Activated CD8-positive, alpha-beta memory T cell treated with anti-CD3 and anti-CD28 coated beads for 36 hours (primary cell): ENCODE measurements around the gene MRC2. TPM values are rescaled to one million over a fixed set of nuclear protein-coding genes. Genes with fewer than 3 reads are reported as not detected.
"Not testable (repeated sequence)": the region's sequence is repeated elsewhere in the genome, so short reads cannot be mapped to it uniquely, and the experiment has no call there.

Source experiments
- CTCF ChIA-PET: fragments of 350-600 bp; sonication (Branson Sonifier 250); formaldehyde crosslinking; loops from one replicate; lab custom pipeline; 2021; ENCODE audit warnings: antibody characterized with exemption; lab: Charles Lee
- POLR2A ChIA-PET: fragments of 350-600 bp; sonication (Branson Sonifier 250); formaldehyde crosslinking; loops from one replicate; lab custom pipeline; 2021; ENCODE audit warnings: antibody characterized with exemption; lab: Charles Lee
- total RNA-seq, 2 experiments: library from RNA; stranded (reverse); gene quantifications; one replicate each; pipeline ENCODE4 v1.2.3, GENCODE V29; 2021

The MRC2 gene
- total RNA-seq, 2 experiments from 2014 or later, result 4.5 to 4.7 TPM

DNA sequence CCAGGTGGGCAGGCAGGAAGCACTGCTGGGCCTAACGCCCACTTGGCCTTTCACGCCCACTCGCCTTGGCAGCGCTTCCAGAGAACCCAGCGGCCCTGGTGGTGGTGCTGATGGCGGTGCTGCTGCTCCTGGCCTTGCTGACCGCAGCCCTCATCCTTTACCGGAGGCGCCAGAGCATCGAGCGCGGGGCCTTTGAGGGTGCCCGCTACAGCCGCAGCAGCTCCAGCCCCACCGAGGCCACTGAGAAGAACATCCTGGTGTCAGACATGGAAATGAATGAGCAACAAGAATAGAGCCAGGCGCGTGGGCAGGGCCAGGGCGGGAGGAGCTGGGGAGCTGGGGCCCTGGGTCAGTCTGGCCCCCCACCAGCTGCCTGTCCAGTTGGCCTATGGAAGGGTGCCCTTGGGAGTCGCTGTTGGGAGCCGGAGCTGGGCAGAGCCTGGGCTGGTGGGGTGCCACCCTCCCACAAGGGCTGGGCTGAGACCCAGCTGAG, 64.7 kb downstream of the MRC2 start:
- ChIA-PET CTCF (interaction anchor here (2.0 kb wide), 1 partner anchor 714 kb away, joined by 4 read pairs; no protein-coding TSS in a partner anchor), POLR2A (interaction anchor here (0.6 kb wide), 1 partner anchor 497 kb away, joined by 6 read pairs; no protein-coding TSS in a partner anchor)

DNA sequence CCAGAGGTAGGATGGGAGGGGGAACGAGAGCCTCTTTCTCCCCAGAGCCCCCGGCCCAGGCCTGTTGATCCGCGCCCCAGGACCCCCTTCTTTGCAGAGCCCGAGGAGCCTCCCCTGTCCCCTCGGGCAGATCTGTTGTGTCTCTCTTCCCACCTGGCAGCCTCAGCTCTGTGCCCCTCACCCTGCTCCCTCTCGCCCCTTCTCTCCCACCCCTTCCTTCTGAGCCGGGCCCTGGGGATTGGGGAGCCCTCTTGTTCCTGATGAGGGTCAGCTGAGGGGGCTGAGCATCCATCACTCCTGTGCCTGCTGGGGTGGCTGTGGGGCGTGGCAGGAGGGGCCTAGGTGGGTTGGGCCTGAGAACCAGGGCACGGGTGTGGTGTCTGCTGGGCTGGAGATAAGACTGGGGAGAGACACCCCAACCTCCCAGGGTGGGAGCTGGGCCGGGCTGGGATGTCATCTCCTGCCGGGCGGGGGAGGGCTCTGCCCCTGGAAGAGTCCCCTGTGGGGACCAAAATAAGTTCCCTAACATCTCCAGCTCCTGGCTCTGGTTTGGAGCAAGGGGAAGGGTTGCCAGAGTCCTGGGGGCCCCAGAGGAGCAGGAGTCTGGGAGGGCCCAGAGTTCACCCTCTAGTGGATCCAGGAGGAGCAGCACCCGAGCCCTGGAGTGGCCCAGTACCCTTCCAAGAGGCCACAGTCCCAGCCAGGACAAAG, 65.4 kb downstream of the MRC2 start:
- ChIA-PET POLR2A (interaction anchor here (0.6 kb wide), 1 partner anchor 496 kb away, joined by 6 read pairs; no protein-coding TSS in a partner anchor), CTCF (interaction anchor here (2.0 kb wide), 1 partner anchor 713 kb away, joined by 4 read pairs; no protein-coding TSS in a partner anchor)

DNA sequence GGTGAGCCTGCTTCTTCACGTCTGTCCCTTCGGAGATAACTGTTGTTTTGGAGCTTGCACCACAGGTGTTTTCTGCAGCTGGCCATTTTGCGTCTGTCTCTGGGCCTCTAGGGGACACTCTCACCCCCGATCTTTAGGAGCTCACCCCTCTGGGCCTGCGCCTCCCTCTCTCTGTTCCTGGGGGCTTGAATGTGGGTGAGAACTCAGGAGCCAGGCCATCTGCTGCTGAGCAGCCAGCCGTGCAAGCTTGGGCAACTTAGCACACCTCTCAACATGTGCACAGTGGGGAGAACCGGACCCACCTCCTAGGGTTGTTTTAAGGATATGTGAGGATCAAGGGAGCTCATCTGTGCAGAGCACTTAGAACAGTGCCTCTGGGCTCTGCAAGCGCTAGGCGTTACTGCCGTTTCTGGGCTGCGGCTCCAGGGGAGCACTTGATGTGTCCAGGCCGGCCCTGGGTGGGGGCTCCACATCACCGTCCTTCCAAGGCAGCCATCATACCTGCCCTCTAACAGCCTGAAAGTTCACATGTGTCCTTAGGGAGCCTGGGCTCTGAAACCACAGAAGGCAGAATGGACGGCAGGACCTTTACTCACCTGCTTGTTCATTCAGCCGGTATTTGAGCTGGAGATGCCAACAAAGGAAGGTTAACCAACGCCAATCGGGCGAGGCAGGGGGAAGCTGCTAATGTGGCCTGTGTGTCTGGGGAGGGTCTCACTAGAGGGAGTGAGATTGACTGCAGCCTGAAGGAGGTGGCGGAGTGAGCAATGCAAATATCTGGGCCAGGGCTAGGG, 66.3 kb downstream of the MRC2 start:
- POLR2A ChIA-PET, result no interaction called here
- CTCF ChIA-PET, result interaction anchor here (2.0 kb wide), 1 partner anchor 713 kb away, joined by 4 read pairs; no protein-coding TSS in a partner anchor

DNA sequence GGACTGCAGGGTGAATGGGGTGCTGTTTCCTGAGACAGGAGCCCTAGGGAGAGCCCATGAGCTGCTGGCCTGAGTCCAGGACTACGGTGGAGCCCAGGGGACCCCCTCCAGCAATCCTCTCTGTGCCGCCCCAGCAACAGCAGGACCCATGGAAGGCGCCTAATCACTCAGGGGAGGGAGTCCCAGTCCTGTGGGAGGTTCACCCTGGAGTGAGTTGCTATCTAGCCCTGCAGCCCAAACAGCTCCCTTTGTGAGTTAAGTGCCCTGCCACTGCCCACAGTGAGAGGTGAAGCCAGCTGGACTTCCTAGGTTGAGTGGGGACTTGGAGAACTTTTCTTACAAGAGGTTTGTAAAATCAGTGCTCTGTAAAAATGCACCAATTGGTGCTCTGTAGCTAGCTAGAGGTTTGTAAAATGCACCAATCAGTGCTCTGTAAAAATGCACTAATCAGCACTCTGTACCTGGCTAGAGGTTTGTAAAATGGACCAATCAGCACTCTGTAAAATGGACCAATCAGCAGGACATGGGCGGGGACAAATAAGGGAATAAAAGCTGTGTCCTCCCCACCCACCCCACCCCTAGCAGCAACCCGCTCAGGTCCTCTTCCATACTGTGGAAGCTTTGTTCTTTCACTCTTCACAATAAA, 67.7 kb downstream of the MRC2 start:
- CTCF ChIA-PET, result interaction anchor here (0.6 kb wide), 1 partner anchor 682 kb away, joined by 4 read pairs; no protein-coding TSS in a partner anchor
- POLR2A ChIA-PET, result not testable (repeated sequence)

DNA sequence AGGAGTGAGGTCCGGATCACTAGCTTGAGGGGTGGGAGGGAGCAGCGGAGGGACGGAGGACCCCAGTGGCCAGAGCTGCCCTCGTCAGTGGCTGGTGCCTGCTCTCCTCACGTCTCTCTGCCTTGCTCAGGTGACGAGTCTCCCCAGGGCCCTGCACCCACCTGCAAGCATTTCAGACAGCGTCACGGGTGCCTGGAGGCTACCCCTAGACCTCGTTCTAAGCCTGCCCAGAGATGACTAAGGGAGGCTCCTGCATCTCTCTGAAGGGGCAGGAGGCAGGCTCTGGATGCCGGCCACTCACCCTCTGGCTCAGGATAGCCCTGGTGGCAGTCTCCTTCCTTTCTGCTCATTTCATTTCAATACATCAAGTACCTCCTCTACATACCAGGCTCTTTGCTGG, 68.8 kb downstream of the MRC2 start:
- POLR2A ChIA-PET, result no interaction called here
- CTCF ChIA-PET, result no interaction called here

DNA sequence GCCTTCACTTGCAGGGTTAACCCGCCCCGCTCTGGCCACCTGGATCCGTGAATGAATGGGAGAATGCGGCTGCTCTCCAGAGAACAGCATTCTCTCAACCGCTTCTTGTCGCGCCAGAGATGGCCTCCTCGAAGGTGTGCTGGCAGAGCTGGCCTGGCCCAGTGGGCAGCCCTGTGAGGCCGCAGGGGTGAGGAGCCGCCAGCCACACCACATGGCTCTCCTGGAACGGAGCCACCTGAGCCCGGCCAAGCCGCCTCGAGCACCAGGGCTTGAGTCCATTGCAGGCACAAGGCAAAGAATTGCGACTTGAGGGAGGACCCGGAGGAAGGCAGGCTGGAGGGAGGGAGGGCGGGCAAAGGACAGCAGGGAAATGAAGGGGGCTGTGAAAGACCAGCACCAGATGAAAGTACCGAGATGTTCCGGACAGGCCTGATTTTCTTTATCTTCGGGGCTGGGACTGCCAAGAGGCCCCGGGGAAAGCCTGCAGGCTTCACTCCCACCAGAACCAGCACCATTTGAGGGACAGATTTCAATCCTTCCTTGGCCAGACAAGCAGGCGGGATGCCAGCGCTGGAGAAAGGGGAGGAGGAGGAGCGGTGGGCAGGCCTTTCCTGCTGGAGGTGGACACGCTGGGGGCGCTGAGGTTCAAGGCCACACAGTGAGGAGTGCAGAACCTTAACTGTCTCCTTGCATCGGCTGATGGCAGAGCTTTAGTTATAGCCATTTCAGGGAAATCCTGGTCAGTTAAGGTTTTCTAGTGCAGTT, 69.4 kb downstream of the MRC2 start:
- CTCF ChIA-PET, result no interaction called here

DNA sequence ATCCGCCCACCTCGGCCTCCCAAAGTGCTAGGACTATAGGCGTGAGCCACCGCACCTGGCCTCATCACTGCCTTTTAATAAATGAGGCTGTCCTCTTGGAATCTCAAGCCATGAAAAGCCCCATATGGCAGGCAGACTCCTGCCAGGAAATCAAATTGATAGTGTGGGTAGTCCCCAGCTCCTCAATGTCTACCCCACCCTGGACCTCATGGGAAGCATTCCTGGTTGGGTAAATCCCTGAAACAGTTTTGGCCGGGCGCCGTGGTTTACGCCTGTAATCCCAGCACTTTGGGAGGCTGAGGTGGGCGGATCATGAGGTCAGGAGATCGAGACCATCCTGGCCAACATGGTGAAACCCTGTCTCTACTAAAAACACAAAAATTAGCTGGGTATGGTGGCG, 71.0 kb downstream of the MRC2 start:
- CTCF ChIA-PET, result not testable (repeated sequence)
- POLR2A ChIA-PET, result interaction anchor here (0.6 kb wide), 1 partner anchor 425 kb away, joined by 7 read pairs; no protein-coding TSS in a partner anchor

More for the DNA sequence above, 69.4 kb downstream of the MRC2 start:
- POLR2A ChIA-PET, result no interaction called here

DNA sequence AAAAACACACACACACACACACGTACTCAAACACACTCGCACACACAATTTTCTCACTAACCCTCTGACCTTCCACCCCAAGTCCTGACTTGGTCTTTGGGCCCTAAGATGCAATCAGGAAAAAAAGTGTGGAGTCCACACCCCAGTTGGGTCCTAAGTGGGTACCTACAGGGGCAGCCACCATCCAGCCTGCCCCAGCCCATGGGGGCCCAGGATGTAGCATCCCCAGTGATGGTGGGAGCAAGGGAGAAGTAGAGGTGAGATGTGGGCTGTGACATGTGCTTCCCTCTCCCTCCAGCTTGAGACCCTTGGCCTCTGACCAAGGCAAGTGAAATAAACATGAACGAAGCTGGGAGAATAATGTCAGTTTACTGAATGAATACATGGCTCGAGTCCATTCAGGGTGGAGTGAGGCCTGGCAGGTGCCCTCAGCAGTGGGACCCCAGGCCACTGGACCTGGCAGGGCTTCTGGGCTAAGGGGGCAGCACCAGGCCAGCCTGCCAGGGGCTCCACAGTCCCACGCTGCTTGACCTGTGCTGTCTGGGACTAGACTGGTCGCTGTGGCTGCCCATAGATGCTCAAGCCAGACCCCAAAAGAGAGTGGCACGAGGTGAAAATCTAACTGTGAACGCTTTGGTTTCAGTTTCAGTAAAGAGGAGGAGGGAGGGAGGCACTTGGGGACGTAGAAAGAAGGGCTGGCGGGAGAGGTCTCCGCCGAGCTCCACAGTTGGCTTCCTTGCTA, 73.7 kb downstream of the MRC2 start:
- CTCF ChIA-PET, result no interaction called here

DNA sequence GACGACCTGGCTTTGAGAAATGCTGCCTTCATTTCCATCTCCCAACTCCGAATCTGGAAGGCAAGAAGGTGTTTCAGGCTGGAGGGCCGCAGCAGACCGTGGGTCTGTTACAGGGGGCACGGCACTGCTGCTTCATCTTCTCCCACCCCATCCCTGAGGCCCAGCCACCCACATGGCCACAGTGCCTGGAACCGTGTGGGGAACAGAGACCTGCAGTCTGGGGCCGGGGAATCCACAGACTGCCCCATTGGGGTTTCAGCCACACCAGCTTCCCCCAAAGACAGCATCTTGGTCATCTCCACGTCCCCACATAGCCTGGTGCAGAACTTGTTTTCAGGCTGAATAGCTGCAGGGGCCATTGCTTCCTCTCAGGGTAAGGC, 74.2 kb downstream of the MRC2 start:
- CTCF ChIA-PET, result no interaction called here
- POLR2A ChIA-PET, result no interaction called here

More for the DNA sequence above, 73.7 kb downstream of the MRC2 start:
- POLR2A ChIA-PET, result no interaction called here

DNA sequence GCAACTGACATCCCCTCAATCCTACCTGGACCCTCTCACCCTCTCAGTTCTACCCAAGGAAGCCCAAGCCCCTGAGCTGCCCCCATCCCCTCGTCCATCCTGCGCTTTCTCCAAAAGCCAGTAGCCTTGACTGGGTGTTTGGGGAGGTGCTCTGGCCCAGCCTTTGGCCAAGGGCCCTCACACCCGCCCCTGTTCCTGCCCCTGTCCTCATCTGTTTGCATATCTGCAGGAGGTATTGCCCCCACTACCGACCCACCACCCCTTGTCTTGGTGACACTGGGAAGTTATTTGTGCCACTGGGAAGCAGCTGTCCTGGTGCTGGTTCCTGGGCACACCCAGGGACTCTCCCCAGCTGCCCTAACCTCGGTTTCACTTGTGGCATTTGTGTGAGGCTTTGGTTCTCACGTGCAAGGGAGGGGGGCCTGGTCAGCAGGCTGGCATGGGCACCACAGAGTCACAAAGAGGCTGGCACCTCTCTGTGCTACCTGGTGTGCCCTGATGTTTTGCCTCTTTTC, 75.3 kb downstream of the MRC2 start:
- ChIA-PET CTCF (interaction anchor here (1.2 to 2.0 kb wide), 2 partner anchors 263 to 268 kb away, joined by 3 to 6 read pairs; no protein-coding TSS in a partner anchor), POLR2A (no interaction called here)

DNA sequence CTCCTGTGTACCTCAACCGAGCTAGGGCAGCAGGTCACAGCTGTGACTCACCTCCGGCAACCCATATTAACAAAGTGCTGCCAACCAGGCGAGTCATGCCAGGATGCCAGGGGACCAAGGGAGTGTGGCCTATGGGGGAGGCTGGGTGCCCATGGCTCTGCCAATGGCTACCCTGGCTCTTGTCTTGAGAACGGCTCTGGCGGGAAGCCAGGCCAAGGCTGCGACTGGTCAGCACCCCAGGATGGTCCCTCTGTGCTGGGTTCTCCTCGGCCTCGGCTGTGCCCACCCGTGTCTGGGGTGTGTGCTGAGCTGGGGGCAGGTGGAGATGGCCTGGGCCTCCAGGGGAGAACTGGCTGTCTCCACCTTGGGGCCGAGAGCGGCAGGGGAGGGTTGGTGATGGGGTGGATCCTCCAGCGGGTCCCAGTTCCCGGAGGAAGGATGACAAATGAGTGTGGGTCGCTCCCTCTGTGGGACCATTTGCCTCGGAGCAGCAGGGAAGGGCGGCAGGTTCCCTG, 75.8 kb downstream of the MRC2 start:
- POLR2A ChIA-PET, result no interaction called here
- CTCF ChIA-PET, result interaction anchor here (1.2 to 2.0 kb wide), 2 partner anchors 262 to 267 kb away, joined by 3 to 6 read pairs; no protein-coding TSS in a partner anchor

DNA sequence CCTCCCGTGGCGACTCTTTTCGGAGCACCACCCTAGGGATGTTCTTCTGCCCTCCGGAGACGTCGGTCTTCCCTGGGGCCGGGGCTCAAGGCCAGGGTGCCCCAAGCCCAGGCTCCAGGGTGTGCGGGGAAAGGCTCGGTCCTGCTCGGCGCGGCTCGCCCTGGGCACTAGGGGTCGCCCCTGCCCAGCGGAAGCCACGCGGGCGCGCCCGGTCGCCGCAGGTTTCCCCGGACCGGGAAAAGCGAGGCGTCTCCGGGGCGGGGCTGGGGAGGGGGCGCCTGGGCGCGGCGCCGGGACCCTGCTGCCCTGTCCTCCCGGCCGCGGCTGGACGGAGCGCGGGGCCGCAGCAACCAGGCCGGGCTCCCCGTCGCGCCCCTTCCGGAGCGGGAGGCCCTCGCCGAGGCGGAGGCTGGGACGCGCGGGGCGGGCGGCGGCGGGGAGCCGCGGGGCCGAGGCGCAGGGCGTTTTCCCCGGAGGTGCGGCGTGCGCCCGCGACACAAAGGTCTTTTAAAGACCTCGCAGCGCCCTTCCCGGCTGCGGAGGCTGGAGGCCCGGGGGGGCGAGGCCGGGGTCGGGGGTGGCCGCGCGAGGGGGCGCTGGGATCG, 76.4 kb downstream of the MRC2 start:
- CTCF ChIA-PET, result interaction anchor here (1.2 to 2.0 kb wide), 2 partner anchors 261 to 266 kb away, joined by 3 to 6 read pairs; no protein-coding TSS in a partner anchor
- POLR2A ChIA-PET, result no interaction called here

DNA sequence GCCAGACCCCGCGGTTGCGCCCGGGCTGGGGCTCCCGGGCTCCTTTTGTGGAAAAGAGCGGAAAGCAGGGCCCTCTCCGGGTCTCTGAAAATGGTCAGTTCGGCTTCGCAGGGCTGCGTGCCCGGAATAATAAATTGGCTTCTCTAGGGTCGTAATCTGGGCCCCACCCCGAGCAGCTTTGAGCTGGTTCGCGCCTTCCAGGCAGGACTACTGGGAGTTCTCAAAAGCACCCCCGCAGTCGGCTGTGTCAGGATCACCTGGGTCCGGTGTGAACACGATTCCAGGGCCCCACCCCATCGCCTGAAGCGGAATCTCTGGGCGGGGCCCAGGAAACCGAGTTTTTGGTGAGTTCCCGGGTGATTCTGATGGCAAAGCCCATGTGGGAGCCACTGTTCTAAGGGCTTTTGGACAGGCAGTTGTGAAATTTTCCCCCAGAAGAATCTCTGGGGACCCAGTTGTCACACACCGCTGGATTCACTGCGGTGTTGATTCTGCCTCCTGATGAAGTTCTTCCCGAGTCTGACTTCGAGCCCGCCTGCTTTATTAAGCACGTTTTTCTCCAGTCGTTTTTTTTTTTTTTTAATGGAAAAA, 77.0 kb downstream of the MRC2 start:
- CTCF ChIA-PET, result interaction anchor here (0.6 to 2.0 kb wide), 4 partner anchors 34 to 339 kb away, joined by 3 to 6 read pairs (median 3); no protein-coding TSS in a partner anchor
- POLR2A ChIA-PET, result no interaction called here

DNA sequence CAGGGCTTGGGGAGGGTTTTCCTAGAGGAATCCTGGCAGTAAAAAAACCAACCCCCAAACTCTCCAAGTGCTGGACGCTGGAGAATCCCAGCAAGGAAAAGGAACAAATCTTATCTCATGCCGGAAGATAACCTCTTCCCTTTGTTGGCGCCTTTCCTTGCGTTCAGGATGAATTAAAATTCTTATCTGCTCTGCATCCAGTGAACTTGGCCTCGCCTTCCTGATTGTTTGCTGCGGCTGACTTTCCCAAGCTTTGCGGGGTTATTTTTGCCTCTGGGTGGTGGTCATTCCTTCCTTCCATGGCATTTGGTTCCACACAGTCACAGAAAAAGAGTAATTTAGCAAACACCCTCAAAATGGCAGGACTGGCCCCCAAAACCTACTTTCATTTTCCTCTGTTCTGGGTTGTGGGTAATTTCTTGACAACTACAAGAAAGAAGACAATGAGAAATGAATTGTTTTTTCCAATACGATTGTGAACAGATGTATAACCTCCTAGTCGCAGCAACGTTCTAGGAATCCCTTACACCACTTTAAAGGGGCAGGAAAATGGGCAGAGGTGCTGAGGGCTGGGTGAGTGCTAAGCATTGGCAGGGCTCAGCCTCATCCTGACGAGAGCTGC, 77.8 kb downstream of the MRC2 start:
- POLR2A ChIA-PET, result no interaction called here
- CTCF ChIA-PET, result interaction anchor here (0.6 to 1.2 kb wide), 2 partner anchors 33 to 338 kb away, joined by 3 read pairs; no protein-coding TSS in a partner anchor

DNA sequence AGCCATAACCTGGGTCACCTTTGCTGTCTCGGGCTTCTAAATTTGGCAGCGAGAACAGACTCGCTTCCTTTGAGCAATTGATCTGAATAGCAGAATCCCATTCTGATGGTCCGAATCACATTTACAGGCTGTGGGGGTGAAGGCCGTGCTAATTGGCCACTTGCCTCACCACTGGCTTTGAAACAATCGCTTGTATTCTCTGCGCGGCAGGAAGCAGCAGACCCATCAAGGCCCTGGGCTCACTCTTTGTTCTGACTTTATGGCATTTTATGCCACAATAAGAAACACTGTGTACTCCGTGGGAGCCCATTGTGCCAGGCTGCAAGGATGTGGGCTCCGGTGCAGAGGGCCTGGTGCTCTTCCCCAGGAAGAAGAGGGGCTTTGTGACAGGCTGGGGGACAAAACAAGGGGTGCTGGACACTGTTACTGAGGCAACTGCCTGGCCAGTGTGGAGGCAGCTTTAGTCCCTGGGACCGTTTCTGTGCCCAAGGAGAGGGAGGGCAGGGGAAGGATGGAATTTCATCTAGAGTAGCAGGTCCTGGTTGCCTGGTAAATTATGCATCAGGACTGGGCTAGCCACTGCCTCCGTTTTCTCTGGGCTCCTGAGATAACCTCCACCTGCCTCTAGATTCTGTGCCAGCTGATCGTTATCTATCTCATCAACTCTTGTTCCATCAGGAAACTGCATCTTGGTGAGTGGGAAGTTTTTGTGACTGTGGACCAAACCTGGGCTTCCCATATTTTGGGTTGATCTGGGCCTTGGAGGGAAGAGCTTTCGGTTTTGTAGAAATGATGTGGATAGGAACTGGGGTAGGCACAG, 78.5 kb downstream of the MRC2 start:
- CTCF ChIA-PET, result interaction anchor here (0.9 to 1.4 kb wide), 2 partner anchors 18 to 261 kb away, joined by 3 to 4 read pairs; no protein-coding TSS in a partner anchor

More for the DNA sequence above, 78.5 kb downstream of the MRC2 start:
- POLR2A ChIA-PET, result no interaction called here
